A673 (cell line): ENCODE data around the gene PARP12. TPM values are rescaled to one million over a fixed set of nuclear protein-coding genes. Genes with fewer than 3 reads are reported as not detected.

Experiments
- BruUV-seq: library from RNA; stranded (reverse); fragments of 400-500 nt; replicated peaks from 2 replicates; lab custom pipeline; 2021; lab: Mats Ljungman, UMichigan
- CTCF ChIA-PET: fragments of 300-600 bp; sonication (Branson Sonifier 250); formaldehyde crosslinking; loops from one replicate; lab custom pipeline; 2022; ENCODE audit warnings: antibody characterized with exemption; lab: Charles Lee
- POLR2A ChIA-PET: fragments of 300-600 bp; sonication (Branson Sonifier 250); formaldehyde crosslinking; loops from one replicate; lab custom pipeline; 2022; ENCODE audit warnings: antibody characterized with exemption; ENCODE audit not compliant: low non-redundant PET; lab: Charles Lee
- DNase-seq: peaks from one replicate; pipeline ENCODE4 v3.0.0-alpha.2; 2015; ENCODE audit warnings: low spot score
- H3K27ac ChIP-seq: fragments of 200-600 bp; sonication (generic); 2 replicates; pipeline ENCODE4 v1.5.1; 2016; ENCODE audit warnings: mixed run types, low read depth, mild to moderate bottlenecking, mixed read lengths, antibody characterized with exemption, low read length; ENCODE audit not compliant: poor library complexity, severe bottlenecking
- H3K27me3 ChIP-seq: fragments of 200-600 bp; sonication (generic); replicated peaks from 2 replicates; pipeline ENCODE4 v1.6.1; 2017; ENCODE audit warnings: mixed run types, low read depth, mild to moderate bottlenecking, mixed read lengths, antibody characterized with exemption, low read length; ENCODE audit not compliant: insufficient read depth, poor library complexity
- H3K36me3 ChIP-seq: fragments of 200-600 bp; sonication (generic); 2 replicates; pipeline ENCODE4 v1.6.1; 2016; ENCODE audit warnings: mixed run types, mild to moderate bottlenecking, mixed read lengths, antibody characterized with exemption, low read length; ENCODE audit not compliant: insufficient read depth, poor library complexity, severe bottlenecking
- H3K4me1 ChIP-seq: fragments of 200-600 bp; sonication (generic); 2 replicates; pipeline ENCODE4 v1.6.1; 2017; ENCODE audit warnings: mixed run types, mild to moderate bottlenecking, mixed read lengths, antibody characterized with exemption, low read length; ENCODE audit not compliant: insufficient read depth, poor library complexity, severe bottlenecking
- H3K4me3 ChIP-seq: fragments of 200-600 bp; sonication (generic); 2 replicates; pipeline ENCODE4 v1.5.1; 2016; ENCODE audit warnings: low read depth, mixed run types, mild to moderate bottlenecking, mixed read lengths, low read length; ENCODE audit not compliant: poor library complexity, severe bottlenecking
- H3K9me3 ChIP-seq: fragments of 200-600 bp; sonication (generic); 2 replicates; pipeline ENCODE4 v1.6.1; 2016; ENCODE audit warnings: mixed run types, low read depth, mild to moderate bottlenecking, mixed read lengths, antibody characterized with exemption, low read length; ENCODE audit not compliant: poor library complexity, severe bottlenecking
- CTCF ChIP-seq: fragments of 300-800, 200-600 bp; sonication (generic); conservative IDR thresholded peaks from 2 replicates; pipeline ENCODE4 v1.5.1; 2017; ENCODE audit warnings: low read depth, mild to moderate bottlenecking, antibody characterized with exemption, low read length, moderate library complexity, mixed read lengths
- EZH2 ChIP-seq: fragments of 200-600 bp; sonication (generic); IDR thresholded peaks from 2 replicates; pipeline ENCODE4 v1.6.1; 2017; ENCODE audit warnings: borderline replicate concordance, low read depth, mild to moderate bottlenecking, mixed read lengths, antibody characterized with exemption, low read length; ENCODE audit not compliant: poor library complexity, severe bottlenecking
- intact Hi-C: fragments of 100-400 bp; cut with micrococcal nuclease; formaldehyde crosslinking; loops from one replicate; pipeline ENCODE4 v1.10.0; 2022; ENCODE audit not compliant: unreplicated experiment
- total RNA-seq: library from RNA; stranded (reverse); gene quantifications from 2 replicates; pipeline ENCODE4 v1.2.3, GENCODE V29; 2021

Gene PARP12
- total RNA-seq, 1 experiment from 2014 or later: 17.8 TPM

DNA sequence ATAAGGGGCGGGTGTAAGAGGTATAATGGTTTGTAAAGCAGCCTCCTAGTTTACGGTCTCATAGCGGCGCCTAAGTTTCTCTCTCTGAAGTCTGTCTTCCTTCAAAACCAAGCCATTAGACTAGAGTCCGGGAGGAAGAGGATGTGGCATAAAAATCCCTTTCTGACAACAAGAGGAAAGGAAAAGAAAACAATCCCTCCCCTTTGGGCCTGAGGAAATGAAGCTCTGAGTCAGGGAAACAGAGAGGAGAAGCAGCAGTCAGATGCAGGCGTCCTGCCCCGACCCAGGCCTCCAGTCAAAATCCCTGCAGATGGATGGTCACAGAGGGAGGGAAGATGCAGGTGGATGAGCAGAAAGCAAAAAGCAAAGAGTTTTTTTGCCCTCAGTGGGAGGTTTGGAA is 23.7 kb downstream of the PARP12 start:
- no peaks in the 10 kb centered on the region for H3K9me3 ChIP-seq
- no peak overlapping the region for H3K4me3 ChIP-seq
- H3K4me1 ChIP-seq: no peaks in the 10 kb centered on the region
- no peak for TF ChIP-seq EZH2
- TF ChIP-seq CTCF: no peak
- H3K27me3 ChIP-seq: no peaks in the 10 kb centered on the region
- H3K27ac ChIP-seq: no peak overlapping the region
- ChIA-PET POLR2A (no interaction called here), CTCF (no interaction called here)
- BruUV-seq: no TSS peak
- intact Hi-C loops: no loop called here
- DNase-seq: no peak
- H3K36me3 ChIP-seq: no peaks in the 10 kb centered on the region

DNA sequence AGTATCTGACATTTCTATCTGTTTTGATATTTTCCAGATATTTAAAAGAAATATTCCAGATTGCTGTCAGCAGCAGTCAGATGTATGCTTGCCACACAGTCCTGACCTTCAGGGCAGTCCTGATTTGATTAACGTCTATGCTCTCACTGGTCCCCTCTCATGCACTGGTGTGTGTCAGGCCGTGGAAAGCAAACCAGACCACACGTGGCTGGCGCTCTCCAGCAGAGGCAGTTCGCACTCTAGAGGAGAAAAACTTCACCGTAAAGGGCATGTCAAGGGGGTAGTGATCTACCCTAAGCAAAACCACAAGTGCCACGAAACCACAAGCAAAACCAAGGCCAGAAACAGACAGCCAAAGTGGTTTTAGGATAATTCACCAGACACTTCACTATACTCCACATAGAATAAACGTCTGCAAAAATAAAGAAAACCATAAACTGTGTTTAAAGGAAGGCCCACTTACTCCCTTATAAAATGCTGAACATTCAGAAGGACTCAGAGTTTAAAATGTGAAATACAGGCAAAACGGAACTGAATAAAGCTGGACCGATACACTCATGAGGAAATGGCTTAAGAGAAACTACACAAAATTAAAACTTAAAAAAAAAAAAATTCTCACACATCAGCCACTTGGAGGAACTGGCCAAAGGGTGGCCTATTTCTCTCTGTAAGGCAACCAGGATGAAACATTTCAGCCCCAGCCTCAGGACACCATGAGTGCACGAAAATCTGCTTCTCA is 26.4 kb downstream of the PARP12 start:
- ChIA-PET POLR2A (no interaction called here), CTCF (no interaction called here)
- Histone ChIP-seq H3K36me3 (no peaks in the 10 kb centered on the region), H3K4me3 (no peak overlapping the region), H3K4me1 (no peaks in the 10 kb centered on the region), H3K27ac (no peak overlapping the region), H3K27me3 (no peaks in the 10 kb centered on the region), H3K9me3 (no peaks in the 10 kb centered on the region)
- intact Hi-C loops: no loop called here
- TF ChIP-seq EZH2 (no peak), CTCF (no peak)
- no TSS peak for BruUV-seq
- DNase-seq: no peak

DNA sequence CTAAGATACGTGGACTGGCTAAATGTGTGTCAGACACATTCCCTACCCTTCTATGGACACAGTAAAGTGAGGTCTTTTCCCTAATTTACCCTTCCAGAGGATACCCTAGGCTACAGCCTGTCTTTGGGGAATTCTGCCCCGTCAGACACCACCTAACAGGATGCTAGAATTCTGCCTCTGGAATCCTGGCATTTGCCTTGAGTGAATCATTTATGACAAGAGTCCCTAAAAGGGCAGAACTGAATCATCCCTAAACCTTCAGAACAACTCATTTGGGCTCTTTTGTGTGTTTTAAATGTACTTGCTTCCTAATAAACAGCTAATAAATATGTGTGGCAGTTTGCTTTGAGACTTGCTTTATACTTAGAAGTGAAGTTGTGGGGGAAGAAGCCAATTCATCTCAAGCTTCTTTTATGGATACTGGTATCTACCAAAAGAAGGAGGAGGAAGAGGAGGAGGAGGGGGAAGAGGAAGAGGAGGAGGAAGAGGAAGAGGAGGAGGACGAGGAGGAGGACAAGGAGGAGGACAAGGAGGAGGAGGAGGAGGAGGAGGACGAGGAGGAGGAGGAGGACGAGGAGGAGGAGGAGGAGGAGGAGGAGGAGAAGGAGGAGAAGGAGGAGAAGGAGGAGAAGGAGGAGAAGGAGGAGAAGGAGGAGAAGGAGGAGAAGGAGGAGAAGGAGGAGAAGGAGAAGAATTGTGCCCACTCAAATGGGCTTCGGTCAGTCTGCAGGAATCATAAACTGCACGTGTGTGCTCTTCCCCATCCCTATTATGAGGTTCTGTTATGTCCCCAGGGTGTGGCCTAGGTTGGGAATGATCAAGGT is 27.1 kb downstream of the PARP12 start:
- POLR2A ChIA-PET: no interaction called here
- Histone ChIP-seq H3K36me3 (no peaks in the 10 kb centered on the region), H3K4me1 (no peaks in the 10 kb centered on the region), H3K4me3 (no peak overlapping the region), H3K27ac (no peak overlapping the region), H3K27me3 (no peaks in the 10 kb centered on the region), H3K9me3 (no peaks in the 10 kb centered on the region)
- no peak for DNase-seq
- intact Hi-C loops: no loop called here
- BruUV-seq: no TSS peak
- CTCF ChIA-PET: no interaction called here
- TF ChIP-seq CTCF (no peak), EZH2 (no peak)
